Activated naive CD8-positive, alpha-beta T cell treated with anti-CD3 and anti-CD28 coated beads for 36 hours (primary cell): ENCODE measurements around the gene PLD5. TPM values are rescaled to one million over a fixed set of nuclear protein-coding genes. Genes with fewer than 3 reads are reported as not detected.
"Not testable (repeated sequence)": the region's sequence is repeated elsewhere in the genome, so short reads cannot be mapped to it uniquely, and the experiment has no call there.

Experiments
- DNase-seq: peaks from one replicate; pipeline ENCODE4 v3.0.0; 2021
- H3K27ac Mint-ChIP-seq: one replicate; pipeline ENCODE4 v1.8.0; 2022; ENCODE audit warnings: mild to moderate bottlenecking, moderate library complexity, mixed read lengths
- H3K27me3 Mint-ChIP-seq: one replicate; pipeline ENCODE4 v1.8.0; 2022; ENCODE audit warnings: mild to moderate bottlenecking, mixed read lengths
- H3K36me3 Mint-ChIP-seq: one replicate; pipeline ENCODE4 v1.8.0; 2021; ENCODE audit warnings: mild to moderate bottlenecking, mixed read lengths
- H3K4me1 Mint-ChIP-seq: one replicate; pipeline ENCODE4 v1.8.0; 2021; ENCODE audit warnings: mixed read lengths
- H3K4me3 Mint-ChIP-seq: one replicate; pipeline ENCODE4 v1.8.0; 2022; ENCODE audit warnings: mild to moderate bottlenecking, moderate library complexity, mixed read lengths
- H3K9me3 Mint-ChIP-seq: one replicate; pipeline ENCODE4 v1.8.0; 2022; ENCODE audit warnings: mixed read lengths
- total RNA-seq, 2 experiments: library from RNA; stranded (reverse); gene quantifications; one replicate each; pipeline ENCODE4 v1.2.3, GENCODE V29; 2021

The PLD5 gene
- total RNA-seq, 2 experiments from 2014 or later, result not detected

DNA sequence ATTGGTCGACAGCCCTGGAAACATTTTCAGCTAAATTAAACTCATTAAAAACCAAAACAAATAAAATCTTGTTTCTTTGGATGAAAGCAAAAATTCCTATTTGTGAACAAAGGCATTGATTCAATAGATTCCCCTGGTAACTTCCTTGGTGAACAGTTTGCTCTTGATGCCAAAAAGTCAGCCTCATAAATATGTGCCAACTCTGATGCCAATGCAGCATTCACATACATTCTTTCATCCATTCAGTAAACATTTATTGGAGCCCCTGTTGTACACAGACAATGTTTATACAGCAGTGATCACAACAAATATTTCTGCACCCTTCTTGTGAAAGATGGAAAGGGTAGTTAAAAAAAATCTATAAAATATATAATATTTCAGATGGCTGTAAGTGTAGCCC, 107.8 kb downstream of the PLD5 start:
- Mint-ChIP-seq H3K36me3 (no peaks in the 10 kb centered on the region), H3K27ac (no peak overlapping the region), H3K4me3 (no peak overlapping the region), H3K27me3 (no peaks in the 10 kb centered on the region), H3K4me1 (no peaks in the 10 kb centered on the region), H3K9me3 (no peaks in the 10 kb centered on the region)
- no peak for DNase-seq

GRCh38 chr1:242412921-242413320, 111.6 kb downstream of the PLD5 start:
- no peak for DNase-seq
- H3K27me3 Mint-ChIP-seq, result peaks cover 4% of the 10 kb centered on the region
- no peaks in the 10 kb centered on the region for H3K36me3 Mint-ChIP-seq
- peaks cover 3% of the 10 kb centered on the region for H3K9me3 Mint-ChIP-seq
- H3K4me3 Mint-ChIP-seq, result no peak overlapping the region
- no peaks in the 10 kb centered on the region for H3K4me1 Mint-ChIP-seq
- no peak overlapping the region for H3K27ac Mint-ChIP-seq

DNA sequence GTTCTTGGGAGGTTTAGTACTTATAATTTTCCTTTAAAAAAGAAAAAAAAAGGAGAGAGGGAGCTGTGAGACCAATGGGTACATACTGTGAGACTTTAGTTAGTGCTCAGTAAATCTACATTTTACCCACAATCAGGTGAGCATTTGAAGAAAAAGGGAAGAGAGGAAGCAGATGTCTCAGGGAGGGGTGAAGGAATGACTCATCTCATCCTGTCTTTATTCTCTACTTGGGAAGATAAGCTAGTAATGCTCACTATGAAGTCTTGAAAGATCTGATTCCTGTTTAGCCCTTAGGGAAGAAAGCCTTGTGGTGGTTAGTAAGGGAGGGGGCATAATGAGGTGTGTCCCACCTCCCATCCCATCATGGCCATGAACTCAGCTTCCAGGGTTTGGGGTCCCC, 112.6 kb downstream of the PLD5 start:
- Mint-ChIP-seq H3K4me3 (no peak overlapping the region), H3K4me1 (no peaks in the 10 kb centered on the region), H3K27ac (no peak overlapping the region), H3K27me3 (peaks cover 4% of the 10 kb centered on the region), H3K36me3 (no peaks in the 10 kb centered on the region), H3K9me3 (peaks cover 3% of the 10 kb centered on the region)
- no peak for DNase-seq

DNA sequence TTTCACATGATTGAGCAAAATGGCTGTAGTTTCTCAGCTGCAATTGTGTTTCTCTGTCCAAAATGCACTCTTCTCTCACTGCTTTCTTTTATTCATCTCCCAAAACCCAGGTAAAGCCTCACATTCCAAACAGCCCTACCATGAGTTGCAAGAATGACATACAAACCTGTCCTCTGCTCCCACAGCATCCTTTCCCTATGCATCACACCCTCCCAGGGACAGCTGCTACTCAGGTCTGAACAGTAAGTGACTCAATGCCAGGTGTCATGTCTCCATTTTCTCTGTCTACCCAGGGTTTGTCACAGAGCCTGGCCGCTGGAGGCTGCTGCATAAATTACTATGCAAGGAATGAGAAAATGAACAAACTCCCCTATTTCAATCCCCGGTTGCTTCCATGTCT, 118.5 kb downstream of the PLD5 start:
- Mint-ChIP-seq H3K36me3 (no peaks in the 10 kb centered on the region), H3K27me3 (peaks cover 7% of the 10 kb centered on the region), H3K4me1 (no peaks in the 10 kb centered on the region), H3K27ac (no peak overlapping the region), H3K9me3 (peaks cover 3% of the 10 kb centered on the region), H3K4me3 (no peak overlapping the region)
- DNase-seq, result no peak

DNA sequence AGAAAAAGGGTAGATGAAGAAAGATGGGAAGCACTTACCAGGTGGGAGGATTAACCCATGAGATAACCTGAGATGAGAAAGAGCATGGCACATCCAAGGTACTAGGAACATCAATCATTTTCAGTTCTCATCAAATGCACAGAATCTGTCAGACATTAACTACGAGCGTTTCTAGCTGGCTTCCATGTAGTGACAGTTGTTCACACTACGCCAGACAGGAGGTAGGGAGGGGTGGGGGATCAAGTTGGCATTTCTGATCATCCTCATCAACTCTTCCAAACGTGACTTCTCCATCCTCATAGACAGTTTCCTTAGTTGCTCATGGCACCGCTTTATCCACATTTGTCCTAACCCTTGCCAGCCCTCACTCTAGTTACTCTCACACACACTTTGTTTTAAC, 120.2 kb downstream of the PLD5 start:
- Mint-ChIP-seq H3K4me3 (no peak overlapping the region), H3K27me3 (peaks cover 8% of the 10 kb centered on the region), H3K27ac (no peak overlapping the region), H3K9me3 (peaks cover 2% of the 10 kb centered on the region), H3K4me1 (no peaks in the 10 kb centered on the region), H3K36me3 (no peaks in the 10 kb centered on the region)
- DNase-seq, result no peak

DNA sequence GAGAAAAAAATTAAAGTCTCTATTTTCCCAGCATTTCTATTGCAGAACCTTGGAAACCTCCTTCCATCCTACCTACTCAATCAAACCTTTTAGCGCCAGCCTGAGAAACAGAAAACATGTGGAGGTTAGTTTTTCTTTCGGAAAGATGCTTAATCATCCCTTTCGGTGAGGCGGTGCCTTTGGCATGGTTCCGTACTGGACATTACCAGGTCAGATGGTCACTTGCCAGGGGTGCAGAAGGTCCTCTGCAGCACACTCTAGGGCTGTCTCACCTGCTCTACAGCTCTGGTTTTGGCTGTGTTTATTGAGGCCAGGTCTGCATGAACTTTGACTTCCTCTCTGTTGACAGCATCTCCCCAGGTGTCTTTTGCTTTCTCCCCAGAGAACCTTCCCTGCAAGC, 121.5 kb downstream of the PLD5 start:
- Mint-ChIP-seq H3K36me3 (no peaks in the 10 kb centered on the region), H3K27ac (no peak overlapping the region), H3K27me3 (peaks cover 4% of the 10 kb centered on the region), H3K4me1 (no peaks in the 10 kb centered on the region), H3K9me3 (no peaks in the 10 kb centered on the region), H3K4me3 (no peak overlapping the region)
- DNase-seq, result no peak

DNA sequence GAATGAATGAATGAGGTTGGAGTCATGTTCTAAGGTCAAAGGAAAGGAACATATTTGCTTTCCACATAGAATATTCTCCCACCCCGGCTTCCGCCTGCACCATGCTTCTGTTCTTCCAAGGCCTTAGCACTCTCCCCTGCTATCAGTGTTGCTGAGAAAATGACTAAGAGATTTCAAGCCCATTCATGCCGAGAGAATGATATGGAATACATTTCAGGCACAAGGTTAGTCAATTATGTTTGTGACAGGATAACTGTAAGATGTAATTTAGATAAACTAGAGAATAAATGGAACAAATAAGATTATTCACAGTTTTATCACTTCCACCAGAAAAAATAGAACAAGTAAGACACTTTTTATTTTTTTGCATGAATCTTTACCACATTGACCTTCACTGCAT, 122.6 kb downstream of the PLD5 start:
- no peaks in the 10 kb centered on the region for H3K4me1 Mint-ChIP-seq
- no peak for DNase-seq
- H3K27me3 Mint-ChIP-seq, result peaks cover 4% of the 10 kb centered on the region
- no peak overlapping the region for H3K4me3 Mint-ChIP-seq
- H3K27ac Mint-ChIP-seq, result no peak overlapping the region
- no peaks in the 10 kb centered on the region for H3K36me3 Mint-ChIP-seq
- no peaks in the 10 kb centered on the region for H3K9me3 Mint-ChIP-seq

DNA sequence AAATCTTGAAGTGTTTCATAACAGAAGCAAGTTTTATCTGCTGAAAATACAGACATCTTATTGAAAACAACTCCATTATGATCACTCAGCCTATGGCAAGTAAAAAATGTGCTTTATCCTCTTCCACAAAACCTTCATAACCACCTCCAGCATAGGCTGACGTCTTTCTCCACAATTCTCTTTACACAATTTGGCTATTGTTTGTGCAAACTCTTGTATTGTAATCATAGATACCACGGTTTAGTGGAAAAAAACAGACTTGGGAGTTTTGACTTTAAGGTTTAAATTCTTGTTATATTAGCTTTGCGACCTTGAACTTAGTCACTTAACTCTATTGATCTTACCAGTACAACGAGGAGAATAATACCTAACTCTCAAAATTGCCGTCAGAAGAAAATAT, 126.1 kb downstream of the PLD5 start:
- Mint-ChIP-seq H3K4me3 (no peak overlapping the region), H3K9me3 (no peaks in the 10 kb centered on the region)

GRCh38 chr1:242391896-242392295, 132.6 kb downstream of the PLD5 start:
- Mint-ChIP-seq H3K36me3 (no peaks in the 10 kb centered on the region), H3K27me3 (no peaks in the 10 kb centered on the region), H3K27ac (no peak overlapping the region), H3K4me1 (no peaks in the 10 kb centered on the region), H3K9me3 (no peaks in the 10 kb centered on the region), H3K4me3 (no peak overlapping the region)
- no peak for DNase-seq

More for the DNA sequence above, 126.1 kb downstream of the PLD5 start:
- peaks cover 4% of the 10 kb centered on the region for H3K27me3 Mint-ChIP-seq
- H3K27ac Mint-ChIP-seq, result no peak overlapping the region
- DNase-seq, result no peak
- no peaks in the 10 kb centered on the region for H3K36me3 Mint-ChIP-seq
- no peaks in the 10 kb centered on the region for H3K4me1 Mint-ChIP-seq

DNA sequence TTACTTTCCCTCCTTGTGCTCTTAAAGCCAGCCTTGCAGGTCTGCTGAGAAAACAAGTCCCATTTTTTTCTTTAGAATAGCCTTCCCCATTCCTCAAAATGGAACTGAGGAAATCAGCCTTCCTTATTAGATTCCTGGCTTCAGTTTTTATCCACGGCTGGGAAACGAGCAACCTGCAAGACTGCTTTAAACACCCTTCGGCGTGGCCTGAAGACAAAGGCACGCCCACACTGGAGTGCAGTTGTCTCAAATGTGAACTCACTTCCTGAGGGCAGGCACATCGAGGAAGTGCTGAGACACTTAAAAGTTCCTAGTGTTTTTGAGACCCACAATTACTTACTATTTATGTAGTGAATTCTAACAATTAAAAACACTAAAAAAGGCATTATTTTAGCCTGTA, 148.4 kb downstream of the PLD5 start:
- not testable (repeated sequence) for H3K4me3 Mint-ChIP-seq, H3K4me1 Mint-ChIP-seq, DNase-seq, H3K36me3 Mint-ChIP-seq, H3K27me3 Mint-ChIP-seq, H3K27ac Mint-ChIP-seq
- H3K9me3 Mint-ChIP-seq, result peaks cover 13% of the 10 kb centered on the region

DNA sequence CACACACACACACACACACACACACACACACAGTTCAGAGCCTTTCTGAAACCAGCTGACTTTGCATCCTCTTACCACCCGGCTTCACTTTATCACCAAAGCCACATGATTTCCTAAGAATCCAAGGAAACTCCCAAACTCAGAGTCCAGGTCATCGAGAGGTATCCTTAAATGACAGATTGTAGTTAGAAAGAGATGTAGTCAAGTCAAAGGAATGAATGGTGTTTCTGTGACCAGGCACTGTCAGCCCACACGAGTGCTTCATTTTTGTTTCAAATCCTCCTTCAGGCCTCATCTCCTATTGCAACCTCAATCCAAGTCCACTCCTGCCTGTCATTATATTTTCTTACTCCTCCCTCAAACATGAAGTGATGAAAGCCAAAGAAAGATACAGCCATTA, 174.1 kb downstream of the PLD5 start:
- not testable (repeated sequence) for H3K27ac Mint-ChIP-seq, H3K4me1 Mint-ChIP-seq, H3K36me3 Mint-ChIP-seq, H3K4me3 Mint-ChIP-seq, H3K27me3 Mint-ChIP-seq, DNase-seq, H3K9me3 Mint-ChIP-seq

DNA sequence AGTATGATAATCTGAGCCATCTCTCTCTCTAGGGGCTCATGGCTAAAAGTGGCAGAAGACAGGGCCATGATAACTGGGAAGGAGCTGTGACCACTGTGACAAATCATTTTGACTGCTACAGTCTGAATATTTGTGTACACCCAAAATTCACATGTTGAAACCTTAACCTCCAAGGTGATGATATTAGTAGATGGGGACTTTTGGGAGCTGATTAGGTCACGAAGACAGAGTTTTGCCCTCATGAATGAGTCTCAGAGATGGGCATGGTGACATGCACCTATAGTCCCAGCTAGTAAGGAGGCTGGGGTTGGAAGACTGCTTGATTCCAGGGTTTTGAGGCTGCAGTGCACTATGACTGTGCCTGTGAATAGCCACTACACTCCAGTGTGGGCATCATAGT, 174.9 kb downstream of the PLD5 start:
- H3K4me1 Mint-ChIP-seq, result no peaks in the 10 kb centered on the region
- H3K36me3 Mint-ChIP-seq, result no peaks in the 10 kb centered on the region
- H3K27ac Mint-ChIP-seq, result no peak overlapping the region
- no peak overlapping the region for H3K4me3 Mint-ChIP-seq
- DNase-seq, result no peak
- peaks cover 7% of the 10 kb centered on the region for H3K9me3 Mint-ChIP-seq
- H3K27me3 Mint-ChIP-seq, result peaks cover 4% of the 10 kb centered on the region

DNA sequence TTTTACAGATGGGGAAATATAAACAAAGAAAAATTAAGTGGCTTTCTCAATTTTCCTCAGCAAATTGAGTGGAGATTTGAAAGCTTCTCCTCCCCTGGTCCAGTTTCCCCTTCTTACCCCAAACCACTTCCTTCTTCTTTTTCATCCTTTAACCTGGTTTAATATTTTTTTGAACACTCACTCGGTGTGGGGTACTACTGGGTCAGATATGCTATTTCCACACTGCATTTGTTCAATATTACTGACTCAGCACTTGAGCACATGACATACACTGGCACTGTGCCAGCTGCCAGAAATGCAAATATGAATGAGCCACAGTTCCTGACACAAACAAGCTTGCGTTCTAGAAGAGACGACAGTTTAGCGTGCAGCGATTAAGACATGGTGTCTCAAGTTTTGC, 193.6 kb downstream of the PLD5 start:
- DNase-seq, H3K36me3 Mint-ChIP-seq, H3K4me1 Mint-ChIP-seq, H3K27ac Mint-ChIP-seq, H3K27me3 Mint-ChIP-seq, H3K4me3 Mint-ChIP-seq, H3K9me3 Mint-ChIP-seq: not testable (repeated sequence)

GRCh38 chr1:242327381-242327780, 197.1 kb downstream of the PLD5 start:
- not testable (repeated sequence) for H3K4me3 Mint-ChIP-seq, H3K9me3 Mint-ChIP-seq, DNase-seq, H3K27ac Mint-ChIP-seq, H3K4me1 Mint-ChIP-seq, H3K36me3 Mint-ChIP-seq, H3K27me3 Mint-ChIP-seq

- H3K27me3 Mint-ChIP-seq, H3K4me3 Mint-ChIP-seq, H3K4me1 Mint-ChIP-seq, H3K27ac Mint-ChIP-seq, H3K9me3 Mint-ChIP-seq, DNase-seq, H3K36me3 Mint-ChIP-seq: not testable (repeated sequence)
Measured at GRCh38 chr1:242321981-242322380, 202.5 kb downstream of the PLD5 start.

GRCh38 chr1:242318140-242318539, 206.4 kb downstream of the PLD5 start:
- no peaks in the 10 kb centered on the region for H3K36me3 Mint-ChIP-seq

DNA sequence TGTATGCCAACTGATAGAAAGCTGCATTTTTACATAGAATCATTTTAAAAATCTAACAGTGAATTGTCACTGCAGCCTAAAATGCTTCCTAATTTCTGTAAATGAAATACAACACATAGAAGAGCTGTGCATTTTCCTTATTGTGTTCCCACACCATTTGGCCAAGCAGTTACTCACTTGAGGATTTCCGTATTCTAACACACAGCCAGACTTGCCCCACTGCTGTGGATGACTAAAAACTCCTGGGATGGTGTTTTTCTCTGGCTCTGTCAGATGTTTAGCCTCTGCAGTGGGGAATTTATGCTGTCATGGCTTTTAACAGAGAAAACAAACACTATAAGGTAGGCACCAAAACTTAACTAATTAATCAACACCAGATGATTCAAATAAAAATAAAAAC, 209.6 kb downstream of the PLD5 start:
- not testable (repeated sequence) for H3K4me1 Mint-ChIP-seq, H3K36me3 Mint-ChIP-seq, DNase-seq, H3K27ac Mint-ChIP-seq, H3K4me3 Mint-ChIP-seq, H3K27me3 Mint-ChIP-seq, H3K9me3 Mint-ChIP-seq

More at GRCh38 chr1:242318140-242318539, 206.4 kb downstream of the PLD5 start:
- no peak for DNase-seq
- Mint-ChIP-seq H3K4me3 (no peak overlapping the region), H3K27me3 (no peaks in the 10 kb centered on the region), H3K9me3 (no peaks in the 10 kb centered on the region), H3K4me1 (no peaks in the 10 kb centered on the region), H3K27ac (no peak overlapping the region)
